ENCODE measurements around the gene SLC27A5.
A peak's percentile ranks its signal among the peaks of the same experiment; 100 is the strongest.
"Not testable (repeated sequence)": the region's sequence is repeated elsewhere in the genome, so short reads cannot be mapped to it uniquely, and the experiment has no call there.

Gene SLC27A5

DNA sequence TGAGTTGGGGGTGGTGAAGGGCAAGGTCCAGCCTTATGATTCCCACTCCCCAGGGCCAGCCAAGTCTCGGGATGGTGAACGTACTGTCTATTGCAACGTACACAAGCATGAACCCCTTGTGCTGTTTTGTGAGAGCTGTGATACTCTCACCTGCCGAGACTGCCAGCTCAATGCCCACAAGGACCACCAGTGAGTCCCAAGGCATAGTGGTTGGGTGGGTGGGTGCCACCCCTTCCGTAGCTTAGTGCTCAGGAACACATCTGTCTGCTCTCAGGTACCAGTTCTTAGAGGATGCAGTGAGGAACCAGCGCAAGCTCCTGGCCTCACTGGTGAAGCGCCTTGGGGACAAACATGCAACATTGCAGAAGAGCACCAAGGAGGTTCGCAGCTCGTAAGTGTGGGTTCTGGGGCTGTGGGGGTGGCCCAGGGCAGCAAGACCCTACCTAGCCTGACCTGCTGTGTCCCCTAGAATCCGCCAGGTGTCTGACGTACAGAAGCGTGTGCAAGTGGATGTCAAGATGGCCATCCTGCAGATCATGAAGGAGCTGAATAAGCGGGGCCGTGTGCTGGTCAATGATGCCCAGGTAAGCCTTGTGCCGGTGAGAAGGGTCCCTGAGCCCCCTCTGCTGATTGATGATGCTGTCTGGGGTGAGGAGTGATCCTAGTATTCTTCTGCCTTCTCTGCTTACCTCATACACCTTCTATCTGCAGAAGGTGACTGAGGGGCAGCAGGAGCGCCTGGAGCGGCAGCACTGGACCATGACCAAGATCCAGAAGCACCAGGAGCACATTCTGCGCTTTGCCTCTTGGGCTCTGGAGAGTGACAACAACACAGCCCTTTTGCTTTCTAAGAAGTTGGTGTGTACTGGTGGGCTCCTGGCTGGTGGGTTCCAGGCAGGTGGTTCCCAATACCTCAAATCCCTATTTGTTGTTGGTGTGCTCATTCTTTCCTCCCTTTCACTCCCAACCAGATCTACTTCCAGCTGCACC lies 35.8 kb upstream of the SLC27A5 start:
- peak overlapping the region; percentile 7; the same call in 1 of the 2 replicates for H3K4me3 ChIP-seq (ENCODE audit: low read length)
- peaks cover 2% of the 10 kb centered on the region for H3K27me3 ChIP-seq (ENCODE audit: insufficient read depth, low read length)
- H3K9me3 ChIP-seq (ENCODE audit: insufficient read depth, low read depth, low read length) = no peaks in the 10 kb centered on the region
- no peak overlapping the region for H3K27ac ChIP-seq (ENCODE audit: low read length)
- H3K4me1 ChIP-seq (ENCODE audit: insufficient read depth, low read length) = peaks cover 9% of the 10 kb centered on the region
- peaks cover 78% of the 10 kb centered on the region for H3K36me3 ChIP-seq (ENCODE audit: insufficient read depth, low read depth, low read length)
- H3K9ac ChIP-seq (ENCODE audit: low read depth, low read length) = no peak overlapping the region

DNA sequence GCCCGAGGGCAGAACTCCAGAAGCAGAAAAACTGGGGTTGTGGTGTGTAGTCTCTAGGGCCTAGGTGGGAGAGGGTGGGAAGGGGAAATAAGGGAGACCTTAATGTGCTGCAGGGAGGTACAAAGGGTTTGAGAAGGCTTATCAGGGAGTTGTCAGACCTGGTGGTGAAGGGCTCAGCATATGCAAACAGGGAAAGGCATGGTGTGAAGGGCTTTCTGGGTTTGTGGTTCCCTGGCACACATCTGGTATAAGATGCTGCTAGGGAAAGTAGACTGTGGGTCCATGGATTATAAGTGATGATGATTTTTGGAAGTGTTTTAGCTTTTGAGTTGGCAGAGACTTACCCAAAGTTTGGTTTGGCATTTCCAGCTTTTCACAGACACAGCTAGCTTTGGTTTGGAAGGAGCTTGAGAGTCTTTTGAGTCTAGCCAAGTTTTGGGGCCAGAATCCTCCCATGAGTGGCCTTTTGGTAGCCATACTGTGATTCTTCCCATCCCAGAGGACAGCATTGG lies 34.3 kb upstream of the SLC27A5 start:
- Histone ChIP-seq H3K9ac (ENCODE audit: low read depth, low read length) (peak overlapping the region; percentile 96), H3K4me1 (ENCODE audit: insufficient read depth, low read length) (peaks cover 9% of the 10 kb centered on the region), H3K9me3 (ENCODE audit: insufficient read depth, low read depth, low read length) (no peaks in the 10 kb centered on the region), H3K27ac (ENCODE audit: low read length) (no peak overlapping the region), H3K36me3 (ENCODE audit: insufficient read depth, low read depth, low read length) (peaks cover 62% of the 10 kb centered on the region), H3K27me3 (ENCODE audit: insufficient read depth, low read length) (peaks cover 16% of the 10 kb centered on the region), H3K4me3 (ENCODE audit: low read length) (peak overlapping the region; percentile 98)

DNA sequence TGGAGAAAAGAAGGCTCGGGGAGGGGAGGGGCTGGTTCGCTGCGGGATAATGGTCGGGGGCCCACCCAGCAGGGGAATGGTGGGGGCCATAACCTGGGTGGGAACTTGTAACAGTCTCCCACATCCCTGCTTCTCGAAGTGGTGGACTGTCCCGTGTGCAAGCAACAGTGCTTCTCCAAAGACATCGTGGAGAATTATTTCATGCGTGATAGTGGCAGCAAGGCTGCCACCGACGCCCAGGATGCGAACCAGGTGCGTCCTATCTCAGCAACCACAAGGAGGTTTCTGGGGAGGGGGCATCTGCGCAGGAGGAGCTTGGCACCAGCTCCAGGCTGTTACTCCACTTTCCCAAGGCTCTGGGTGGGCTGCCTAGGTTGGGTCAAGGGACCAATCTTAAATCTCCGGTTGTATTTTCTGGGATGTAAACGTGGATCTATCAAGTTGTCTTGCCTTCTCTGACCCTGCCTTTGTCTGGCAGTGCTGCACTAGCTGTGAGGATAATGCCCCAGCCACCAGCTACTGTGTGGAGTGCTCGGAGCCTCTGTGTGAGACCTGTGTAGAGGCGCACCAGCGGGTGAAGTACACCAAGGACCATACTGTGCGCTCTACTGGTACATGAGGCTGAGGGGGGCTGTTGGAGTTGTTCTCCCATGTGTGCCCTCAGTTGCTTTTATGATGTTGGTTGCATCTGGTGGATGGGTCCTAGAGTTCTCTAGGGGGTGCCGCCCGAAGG lies 33.7 kb upstream of the SLC27A5 start:
- Histone ChIP-seq H3K27me3 (ENCODE audit: insufficient read depth, low read length) (peaks cover 22% of the 10 kb centered on the region), H3K9me3 (ENCODE audit: insufficient read depth, low read depth, low read length) (no peaks in the 10 kb centered on the region), H3K4me1 (ENCODE audit: insufficient read depth, low read length) (peaks cover 9% of the 10 kb centered on the region), H3K4me3 (ENCODE audit: low read length) (peak overlapping the region; percentile 98), H3K36me3 (ENCODE audit: insufficient read depth, low read depth, low read length) (peaks cover 56% of the 10 kb centered on the region), H3K9ac (ENCODE audit: low read depth, low read length) (peak overlapping the region; percentile 96), H3K27ac (ENCODE audit: low read length) (no peak overlapping the region)

DNA sequence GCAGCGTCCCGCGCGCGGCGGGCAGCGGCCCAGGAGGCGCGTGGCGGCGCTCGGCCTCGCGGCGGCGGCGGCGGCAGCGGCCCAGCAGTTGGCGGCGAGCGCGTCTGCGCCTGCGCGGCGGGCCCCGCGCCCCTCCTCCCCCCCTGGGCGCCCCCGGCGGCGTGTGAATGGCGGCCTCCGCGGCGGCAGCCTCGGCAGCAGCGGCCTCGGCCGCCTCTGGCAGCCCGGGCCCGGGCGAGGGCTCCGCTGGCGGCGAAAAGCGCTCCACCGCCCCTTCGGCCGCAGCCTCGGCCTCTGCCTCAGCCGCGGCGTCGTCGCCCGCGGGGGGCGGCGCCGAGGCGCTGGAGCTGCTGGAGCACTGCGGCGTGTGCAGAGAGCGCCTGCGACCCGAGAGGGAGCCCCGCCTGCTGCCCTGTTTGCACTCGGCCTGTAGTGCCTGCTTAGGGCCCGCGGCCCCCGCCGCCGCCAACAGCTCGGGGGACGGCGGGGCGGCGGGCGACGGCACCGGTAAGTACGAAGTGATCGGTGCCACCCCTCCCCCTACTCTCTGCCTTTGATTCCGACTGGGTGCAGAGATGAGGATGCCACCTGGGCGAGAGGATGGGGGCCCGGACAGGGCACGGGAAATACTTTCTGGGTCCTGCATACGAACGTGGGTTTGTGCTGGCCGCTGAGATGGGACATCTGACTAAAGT lies 32.9 kb upstream of the SLC27A5 start:
- Histone ChIP-seq H3K4me1 (ENCODE audit: insufficient read depth, low read length) (peaks cover 9% of the 10 kb centered on the region), H3K36me3 (ENCODE audit: insufficient read depth, low read depth, low read length) (peaks cover 49% of the 10 kb centered on the region), H3K9me3 (ENCODE audit: insufficient read depth, low read depth, low read length) (no peaks in the 10 kb centered on the region), H3K4me3 (ENCODE audit: low read length) (peak overlapping the region; percentile 98), H3K27me3 (ENCODE audit: insufficient read depth, low read length) (peaks cover 26% of the 10 kb centered on the region), H3K9ac (ENCODE audit: low read depth, low read length) (peak overlapping the region; percentile 96), H3K27ac (ENCODE audit: low read length) (no peak overlapping the region)

DNA sequence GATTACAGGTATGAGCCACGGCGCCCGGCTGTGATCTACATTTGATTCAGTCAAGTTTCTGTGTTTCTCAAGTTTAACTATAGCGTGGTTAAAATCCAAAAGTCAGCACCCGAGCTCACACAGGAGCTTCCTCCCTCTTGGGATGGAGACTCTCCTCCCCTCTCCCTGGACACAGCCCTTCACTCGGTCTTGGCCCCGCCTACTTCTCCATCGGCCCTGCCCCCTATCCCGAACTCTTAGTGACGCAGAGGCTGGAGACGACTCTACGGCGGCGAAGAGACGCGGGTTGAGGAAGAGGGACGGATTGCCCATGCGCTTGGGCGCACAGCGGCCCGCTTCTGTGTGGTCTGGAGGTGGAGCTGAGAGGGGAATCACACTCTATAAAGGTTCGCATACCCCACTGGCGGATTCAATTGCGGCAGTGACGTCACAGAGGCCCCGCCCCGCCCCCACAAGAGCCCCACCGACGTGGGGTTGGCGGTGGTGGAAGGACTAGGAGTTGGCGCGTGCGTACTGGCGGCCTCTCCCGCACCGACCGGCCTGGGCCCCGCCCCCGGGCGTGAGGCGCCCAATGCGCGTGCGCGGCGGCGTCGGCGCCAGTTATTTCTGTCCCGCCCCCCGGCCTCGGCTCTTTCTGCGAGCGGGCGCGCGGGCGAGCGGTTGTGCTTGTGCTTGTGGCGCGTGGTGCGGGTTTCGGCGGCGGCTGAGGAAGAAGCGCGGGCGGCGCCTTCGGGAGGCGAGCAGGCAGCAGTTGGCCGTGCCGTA lies 32.2 kb upstream of the SLC27A5 start, which contains the start of gene TRIM28:
Gene TRIM28 (plus strand): TSS at position 239 of the 765 bp plus-strand sequence. CDS start 694 bp downstream, outside the sequence.
- Histone ChIP-seq H3K36me3 (ENCODE audit: insufficient read depth, low read depth, low read length) (peaks cover 41% of the 10 kb centered on the region), H3K4me3 (ENCODE audit: low read length) (peak within 1 kb of the TSS; percentile 98), H3K27ac (ENCODE audit: low read length) (peak within 1 kb of the TSS; percentile 68), H3K4me1 (ENCODE audit: insufficient read depth, low read length) (peaks cover 9% of the 10 kb centered on the region), H3K9ac (ENCODE audit: low read depth, low read length) (peak within 1 kb of the TSS; percentile 96), H3K9me3 (ENCODE audit: insufficient read depth, low read depth, low read length) (no peaks in the 10 kb centered on the region), H3K27me3 (ENCODE audit: insufficient read depth, low read length) (peaks cover 33% of the 10 kb centered on the region)

DNA sequence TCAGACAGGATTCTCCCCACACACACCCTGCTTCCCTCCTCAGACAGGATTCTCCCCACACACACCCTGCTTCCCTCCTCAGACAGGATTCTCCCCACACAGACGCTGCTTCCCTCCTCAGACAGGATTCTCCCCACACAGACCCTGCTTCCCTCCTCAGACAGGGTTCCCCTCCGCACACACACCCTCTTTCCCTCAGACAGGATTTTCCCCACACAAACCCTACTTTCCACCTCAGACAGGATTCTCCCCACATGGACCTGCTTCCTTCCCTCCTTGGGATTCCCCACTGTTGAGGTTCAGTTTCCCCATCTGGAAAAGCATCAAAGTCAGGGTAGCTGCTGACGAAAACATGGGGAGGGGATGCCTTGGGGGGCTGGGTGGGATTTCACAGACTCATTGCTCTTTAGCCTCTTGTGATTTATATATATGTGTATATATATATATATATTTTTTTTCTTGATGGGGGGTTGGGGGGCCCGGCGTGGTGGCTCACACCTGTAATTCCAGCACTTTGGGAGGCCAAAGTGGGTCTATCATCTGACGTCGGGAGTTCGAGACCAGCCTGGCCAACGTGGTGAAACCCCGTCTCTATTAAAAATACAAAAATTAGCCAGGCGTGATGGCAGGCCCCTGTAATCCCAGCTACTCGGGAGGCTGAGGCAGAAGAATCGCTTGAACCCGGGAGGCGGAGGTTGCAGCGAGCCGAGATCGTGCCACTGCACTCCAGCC lies 31.0 kb upstream of the SLC27A5 start:
- Histone ChIP-seq H3K9ac (ENCODE audit: low read depth, low read length) (0 out of 2 replicates have a peak overlapping the region, but pooled peaks have one; percentile 96), H3K27me3 (ENCODE audit: insufficient read depth, low read length) (peaks cover 34% of the 10 kb centered on the region), H3K36me3 (ENCODE audit: insufficient read depth, low read depth, low read length) (peaks cover 29% of the 10 kb centered on the region)
- not testable (repeated sequence) for H3K27ac ChIP-seq (ENCODE audit: low read length); H3K9me3 ChIP-seq (ENCODE audit: insufficient read depth, low read depth, low read length); H3K4me1 ChIP-seq (ENCODE audit: insufficient read depth, low read length); H3K4me3 ChIP-seq (ENCODE audit: low read length)

DNA sequence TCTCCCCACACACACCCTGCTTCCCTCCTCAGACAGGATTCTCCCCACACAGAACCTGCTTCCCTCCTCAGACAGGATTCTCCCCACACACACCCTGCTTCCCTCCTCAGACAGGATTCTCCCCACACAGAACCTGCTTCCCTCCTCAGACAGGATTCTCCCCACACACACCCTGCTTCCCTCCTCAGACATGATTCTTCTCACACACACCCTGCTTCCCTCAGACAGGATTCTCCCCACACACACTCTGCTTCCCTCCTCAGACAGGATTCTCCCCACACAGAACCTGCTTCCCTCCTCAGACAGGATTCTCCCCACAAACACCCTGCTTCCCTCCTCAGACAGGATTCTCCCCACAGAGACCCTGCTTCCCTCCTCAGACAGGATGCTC lies 27.4 kb upstream of the SLC27A5 start:
- H3K9me3 ChIP-seq (ENCODE audit: insufficient read depth, low read depth, low read length); H3K4me1 ChIP-seq (ENCODE audit: insufficient read depth, low read length); H3K36me3 ChIP-seq (ENCODE audit: insufficient read depth, low read depth, low read length): not testable (repeated sequence)
- Histone ChIP-seq H3K9ac (ENCODE audit: low read depth, low read length) (peak overlapping the region; percentile 85; the same call in 1 of the 2 replicates), H3K4me3 (ENCODE audit: low read length) (peak overlapping the region; percentile 69; the same call in 1 of the 2 replicates), H3K27ac (ENCODE audit: low read length) (peak overlapping the region; percentile 89), H3K27me3 (ENCODE audit: insufficient read depth, low read length) (peaks cover 34% of the 10 kb centered on the region)

DNA sequence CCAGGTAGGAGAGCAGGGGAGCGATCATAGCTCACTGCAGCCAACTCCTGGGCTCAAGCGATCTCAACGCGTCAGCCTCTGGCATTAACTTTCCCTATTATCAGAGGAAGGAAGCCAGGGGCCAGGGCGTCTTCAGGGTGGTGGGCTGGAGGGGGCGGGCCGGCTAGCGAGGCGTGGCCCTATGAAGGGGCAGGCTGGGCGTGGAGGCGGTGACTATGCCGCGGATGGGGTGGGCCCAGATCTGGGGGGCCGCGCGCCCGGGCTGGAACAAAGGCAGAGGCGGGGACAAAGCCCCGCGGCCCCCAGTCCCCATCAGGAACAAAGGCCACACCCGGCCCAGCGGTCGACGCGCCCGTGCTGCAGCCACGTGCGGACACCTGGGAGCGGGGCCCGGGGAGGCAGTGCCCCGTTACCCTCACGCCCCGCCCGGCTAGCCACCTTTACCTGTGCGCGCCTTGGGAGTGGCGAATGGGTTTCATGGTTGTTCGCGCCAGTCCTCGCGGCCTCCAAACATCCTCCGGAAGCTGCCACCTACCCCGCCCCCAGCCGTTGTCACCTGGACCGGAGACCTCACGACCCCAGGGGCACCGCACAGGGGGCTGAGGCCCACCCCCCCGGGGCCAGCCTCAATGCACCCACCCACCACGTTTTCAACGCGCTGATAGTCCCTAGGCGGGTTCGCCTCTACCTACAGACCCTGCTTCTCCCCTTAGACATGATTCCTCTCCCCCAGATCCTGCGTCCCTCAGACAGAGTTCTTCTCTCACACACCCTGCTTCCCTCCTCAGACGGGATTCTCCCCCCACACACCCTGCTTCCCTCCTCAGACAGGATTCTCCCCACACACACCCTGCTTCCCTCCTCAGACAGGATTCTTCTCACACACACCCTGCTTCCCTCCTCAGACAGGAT lies 26.7 kb upstream of the SLC27A5 start:
- H3K4me1 ChIP-seq (ENCODE audit: insufficient read depth, low read length) = no peaks in the 10 kb centered on the region; the same call in 1 of the 2 replicates
- peak overlapping the region; percentile 69 for H3K4me3 ChIP-seq (ENCODE audit: low read length)
- H3K27ac ChIP-seq (ENCODE audit: low read length) = peak overlapping the region; percentile 89
- no peaks in the 10 kb centered on the region for H3K9me3 ChIP-seq (ENCODE audit: insufficient read depth, low read depth, low read length)
- peak overlapping the region; percentile 85 for H3K9ac ChIP-seq (ENCODE audit: low read depth, low read length)
- H3K36me3 ChIP-seq (ENCODE audit: insufficient read depth, low read depth, low read length) = no peaks in the 10 kb centered on the region
- H3K27me3 ChIP-seq (ENCODE audit: insufficient read depth, low read length) = peaks cover 39% of the 10 kb centered on the region

DNA sequence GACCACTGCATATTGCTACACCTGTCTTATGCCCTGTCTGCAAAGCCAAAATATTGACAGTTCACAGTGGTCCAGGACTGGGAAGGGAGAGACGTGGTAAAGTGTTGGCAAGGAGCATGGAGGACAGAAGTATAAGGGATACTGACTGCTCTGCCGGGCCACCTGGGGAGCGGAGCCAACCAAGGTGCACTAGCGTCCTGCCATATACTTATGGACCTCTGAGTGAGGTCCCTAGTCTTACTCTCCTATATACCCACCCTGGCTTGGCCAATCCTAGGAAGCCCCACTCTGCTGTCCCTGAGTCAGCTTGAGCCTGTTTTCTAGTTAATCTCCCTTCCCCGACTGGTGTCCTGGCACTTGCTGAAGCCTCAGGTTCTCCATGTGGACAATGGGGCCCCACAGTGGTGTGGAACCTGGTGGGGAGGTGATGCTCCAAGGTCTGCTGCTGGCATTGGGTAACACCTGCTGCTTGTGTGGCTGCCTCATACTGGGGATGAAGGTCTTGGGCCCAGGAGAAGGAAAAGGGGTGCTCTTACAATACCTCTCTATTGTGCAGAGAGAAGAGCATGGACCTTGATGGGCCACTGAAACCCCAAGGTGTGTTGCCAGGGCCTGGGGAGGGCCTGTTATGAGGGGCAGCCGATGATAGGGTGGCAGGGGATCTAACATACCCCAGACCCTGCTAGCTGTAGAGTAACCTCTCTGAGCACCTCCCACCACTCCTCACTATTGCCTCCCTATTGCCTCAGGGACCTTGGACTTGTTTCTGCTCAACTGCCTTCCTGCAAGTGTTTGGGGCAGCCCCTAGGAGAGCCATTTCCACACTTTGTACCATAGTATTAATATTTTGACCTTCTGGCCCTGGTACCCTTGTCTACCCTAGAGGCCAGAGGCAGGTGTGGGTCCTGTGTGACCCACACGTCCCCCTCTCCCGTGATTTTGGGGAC lies 25.3 kb upstream of the SLC27A5 start:
- Histone ChIP-seq H3K9me3 (ENCODE audit: insufficient read depth, low read depth, low read length) (no peaks in the 10 kb centered on the region), H3K4me1 (ENCODE audit: insufficient read depth, low read length) (no peaks in the 10 kb centered on the region; the same call in 1 of the 2 replicates), H3K27ac (ENCODE audit: low read length) (no peak overlapping the region), H3K9ac (ENCODE audit: low read depth, low read length) (peak overlapping the region; percentile 85; the same call in 1 of the 2 replicates), H3K36me3 (ENCODE audit: insufficient read depth, low read depth, low read length) (no peaks in the 10 kb centered on the region), H3K27me3 (ENCODE audit: insufficient read depth, low read length) (peaks cover 32% of the 10 kb centered on the region), H3K4me3 (ENCODE audit: low read length) (peak overlapping the region; percentile 69; the same call in 1 of the 2 replicates)

Measured in iPS-20b (cell line).